T-helper 9 cell (primary cell): ENCODE measurements around the gene PPL.
"Not testable (repeated sequence)": the region's sequence is repeated elsewhere in the genome, so short reads cannot be mapped to it uniquely, and the experiment has no call there.

Experiments
- DNase-seq: peaks from one replicate; pipeline ENCODE4 v3.0.0-alpha.2; 2020

The PPL gene

GRCh38 chr16:4904942-4905615, 31.9 kb downstream of the PPL start:
- DNase-seq = no peak

GRCh38 chr16:4904108-4904941, 32.6 kb downstream of the PPL start:
- no peak for DNase-seq

GRCh38 chr16:4902038-4902437, 34.9 kb downstream of the PPL start:
- DNase-seq = no peak

GRCh38 chr16:4900750-4901149, 36.2 kb downstream of the PPL start:
- DNase-seq = no peak

- DNase-seq = no peak
Measured at GRCh38 chr16:4900036-4900435, 36.9 kb downstream of the PPL start.

GRCh38 chr16:4899474-4899846, 37.5 kb downstream of the PPL start:
- no peak for DNase-seq

- DNase-seq = no peak
Measured at GRCh38 chr16:4898811-4899473, 38.0 kb downstream of the PPL start.

GRCh38 chr16:4897328-4897727, 39.6 kb downstream of the PPL start:
- DNase-seq = no peak

- not testable (repeated sequence) for DNase-seq
Measured at GRCh38 chr16:4896761-4897160, 40.2 kb downstream of the PPL start.

GRCh38 chr16:4895366-4895765, 41.6 kb downstream of the PPL start:
- DNase-seq = no peak

GRCh38 chr16:4894276-4895150, 42.4 kb downstream of the PPL start:
- DNase-seq = no peak

- DNase-seq = no peak
Measured at GRCh38 chr16:4893103-4893862, 43.7 kb downstream of the PPL start.

GRCh38 chr16:4892361-4893102, 44.4 kb downstream of the PPL start:
- no peak for DNase-seq

- DNase-seq = no peak
Measured at GRCh38 chr16:4891886-4892216, 45.1 kb downstream of the PPL start.

GRCh38 chr16:4891097-4891885, 45.7 kb downstream of the PPL start:
- DNase-seq = no peak

GRCh38 chr16:4890686-4891085, 46.3 kb downstream of the PPL start:
- no peak for DNase-seq

GRCh38 chr16:4890026-4890425, 46.9 kb downstream of the PPL start:
- DNase-seq = no peak

GRCh38 chr16:4888428-4889135, 48.4 kb downstream of the PPL start:
- DNase-seq = no peak

GRCh38 chr16:4886151-4886550, 50.8 kb downstream of the PPL start:
- DNase-seq = no peak
